OCI-LY1 (cell line): ENCODE measurements around the gene L3MBTL4.

ENCODE experiments used
- EZH2 ChIP-seq: fragments of 200-600 bp; sonication (generic), shearing (Covaris generic); IDR thresholded peaks from 2 replicates; pipeline ENCODE4 v1.8.0; 2017; ENCODE audit warnings: borderline replicate concordance, mixed run types, mild to moderate bottlenecking, antibody characterized with exemption, low read length, moderate library complexity, mixed read lengths
- TF ChIP-seq, protein P1 (sequence below): fragments of 200-600 bp; sonication (generic), shearing (Covaris generic); IDR thresholded peaks from 2 replicates; pipeline ENCODE4 v1.5.1; 2017; ENCODE audit warnings: mild to moderate bottlenecking, antibody characterized with exemption, low read length, moderate library complexity, mixed read lengths

DNA sequence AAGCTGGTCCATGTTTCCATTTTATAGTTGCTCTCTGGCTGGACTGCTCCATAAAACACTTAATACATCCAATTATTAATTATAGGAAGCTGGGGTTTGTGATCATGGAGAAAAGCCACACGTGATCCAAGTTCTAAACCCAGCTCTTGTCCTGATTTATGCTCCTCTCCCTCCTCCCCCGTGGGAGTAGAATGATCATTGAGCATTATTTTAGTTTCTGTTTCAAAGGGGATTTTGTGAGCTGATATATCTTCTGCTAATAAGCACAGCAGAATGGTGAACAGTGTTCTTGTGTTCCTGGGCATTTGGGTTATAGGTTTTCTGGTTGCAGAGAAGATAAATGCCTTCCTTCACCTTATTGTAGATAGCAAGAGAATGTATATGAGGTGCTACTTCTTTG, 383.7 kb downstream of the L3MBTL4 start:
- TF ChIP-seq, protein P1, sequence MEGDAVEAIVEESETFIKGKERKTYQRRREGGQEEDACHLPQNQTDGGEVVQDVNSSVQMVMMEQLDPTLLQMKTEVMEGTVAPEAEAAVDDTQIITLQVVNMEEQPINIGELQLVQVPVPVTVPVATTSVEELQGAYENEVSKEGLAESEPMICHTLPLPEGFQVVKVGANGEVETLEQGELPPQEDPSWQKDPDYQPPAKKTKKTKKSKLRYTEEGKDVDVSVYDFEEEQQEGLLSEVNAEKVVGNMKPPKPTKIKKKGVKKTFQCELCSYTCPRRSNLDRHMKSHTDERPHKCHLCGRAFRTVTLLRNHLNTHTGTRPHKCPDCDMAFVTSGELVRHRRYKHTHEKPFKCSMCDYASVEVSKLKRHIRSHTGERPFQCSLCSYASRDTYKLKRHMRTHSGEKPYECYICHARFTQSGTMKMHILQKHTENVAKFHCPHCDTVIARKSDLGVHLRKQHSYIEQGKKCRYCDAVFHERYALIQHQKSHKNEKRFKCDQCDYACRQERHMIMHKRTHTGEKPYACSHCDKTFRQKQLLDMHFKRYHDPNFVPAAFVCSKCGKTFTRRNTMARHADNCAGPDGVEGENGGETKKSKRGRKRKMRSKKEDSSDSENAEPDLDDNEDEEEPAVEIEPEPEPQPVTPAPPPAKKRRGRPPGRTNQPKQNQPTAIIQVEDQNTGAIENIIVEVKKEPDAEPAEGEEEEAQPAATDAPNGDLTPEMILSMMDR = no peak
- TF ChIP-seq EZH2 = no peak
